ENCODE measurements around the gene C2CD4D.

DNA sequence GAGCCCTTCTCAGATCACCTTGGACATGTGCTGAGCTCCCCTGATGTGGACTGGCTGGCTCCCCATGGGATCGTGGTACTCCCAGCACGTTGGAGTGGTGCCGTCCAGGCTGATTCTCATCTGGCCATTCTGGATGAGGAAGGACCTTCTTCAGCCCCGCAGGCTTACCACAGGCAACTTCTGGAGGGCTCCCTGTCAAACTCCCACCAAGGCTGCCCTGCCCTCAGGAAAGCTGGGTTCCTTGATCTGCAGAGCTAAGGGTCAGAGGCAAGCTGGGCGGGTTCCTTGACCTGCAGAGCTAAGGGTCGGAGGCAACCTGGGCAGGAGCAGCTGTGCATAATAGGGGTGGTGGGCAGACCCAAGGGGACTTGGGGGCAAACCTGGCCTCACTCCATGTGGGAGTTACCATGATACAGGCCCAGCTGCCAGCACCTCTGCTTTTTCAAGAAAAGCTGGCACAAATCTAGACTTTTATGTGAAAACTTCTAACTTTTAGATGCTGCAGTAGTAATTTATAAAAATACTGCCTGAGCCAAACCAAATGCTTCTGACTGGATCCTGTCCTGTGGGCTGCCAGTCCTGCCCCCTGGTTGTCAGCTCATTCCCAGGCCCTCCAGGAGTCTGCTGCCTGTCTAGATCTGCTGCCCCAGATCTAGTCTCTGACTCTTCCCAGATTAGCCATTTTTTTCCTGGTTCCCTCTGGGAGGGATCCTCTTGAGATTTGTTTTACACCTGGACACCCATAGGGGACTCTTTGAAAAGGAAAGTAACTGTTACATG, 19.5 kb upstream of the C2CD4D start:
- TF ChIP-seq POLR2A (IDR thresholded peaks at IDR 0.05) = no peak
- TF ChIP-seq, protein P1, sequence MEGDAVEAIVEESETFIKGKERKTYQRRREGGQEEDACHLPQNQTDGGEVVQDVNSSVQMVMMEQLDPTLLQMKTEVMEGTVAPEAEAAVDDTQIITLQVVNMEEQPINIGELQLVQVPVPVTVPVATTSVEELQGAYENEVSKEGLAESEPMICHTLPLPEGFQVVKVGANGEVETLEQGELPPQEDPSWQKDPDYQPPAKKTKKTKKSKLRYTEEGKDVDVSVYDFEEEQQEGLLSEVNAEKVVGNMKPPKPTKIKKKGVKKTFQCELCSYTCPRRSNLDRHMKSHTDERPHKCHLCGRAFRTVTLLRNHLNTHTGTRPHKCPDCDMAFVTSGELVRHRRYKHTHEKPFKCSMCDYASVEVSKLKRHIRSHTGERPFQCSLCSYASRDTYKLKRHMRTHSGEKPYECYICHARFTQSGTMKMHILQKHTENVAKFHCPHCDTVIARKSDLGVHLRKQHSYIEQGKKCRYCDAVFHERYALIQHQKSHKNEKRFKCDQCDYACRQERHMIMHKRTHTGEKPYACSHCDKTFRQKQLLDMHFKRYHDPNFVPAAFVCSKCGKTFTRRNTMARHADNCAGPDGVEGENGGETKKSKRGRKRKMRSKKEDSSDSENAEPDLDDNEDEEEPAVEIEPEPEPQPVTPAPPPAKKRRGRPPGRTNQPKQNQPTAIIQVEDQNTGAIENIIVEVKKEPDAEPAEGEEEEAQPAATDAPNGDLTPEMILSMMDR (IDR thresholded peaks at IDR 0.05) = no peak
